OCI-LY3 (cell line): ENCODE results near the gene GATA6.

Source experiments
- H2AFZ ChIP-seq: fragments of 200-600, 300-600 bp; shearing (Covaris generic); 2 replicates; pipeline ENCODE4 v1.6.0; 2014; ENCODE audit warnings: antibody characterized with exemption, low read depth, low read length
- H3K27ac ChIP-seq: fragments of 200-600, 300-600 bp; sonication (generic); 2 replicates; pipeline ENCODE4 v1.5.1; 2014; ENCODE audit warnings: mild to moderate bottlenecking, low read length, moderate library complexity, mixed read lengths
- H3K27me3 ChIP-seq: fragments of 200-600, 300-600 bp; sonication (generic); 2 replicates; pipeline ENCODE4 v1.6.1; 2014; ENCODE audit warnings: low read depth, low read length, mixed read lengths
- H3K36me3 ChIP-seq: fragments of 200-600, 300-600 bp; sonication (generic); replicated peaks from 2 replicates; pipeline ENCODE3; 2014; ENCODE audit warnings: low read depth, low read length, mixed read lengths
- H3K4me1 ChIP-seq: fragments of 300-600, 200-600 bp; sonication (generic); 2 replicates; pipeline ENCODE4 v1.6.1; 2014; ENCODE audit warnings: low read length, mixed read lengths
- H3K4me2 ChIP-seq: fragments of 200-600, 300-600 bp; sonication (generic); 2 replicates; pipeline ENCODE4 v1.6.1; 2014; ENCODE audit warnings: low read length, mixed read lengths
- H3K4me3 ChIP-seq: fragments of 300-600, 200-600 bp; sonication (generic); 2 replicates; pipeline ENCODE4 v1.5.1; 2014; ENCODE audit warnings: antibody characterized with exemption, mild to moderate bottlenecking, low read length, moderate library complexity
- H3K79me2 ChIP-seq: fragments of 300-600, 200-600 bp; shearing (Covaris generic); 2 replicates; pipeline ENCODE4 v1.6.1; 2014; ENCODE audit warnings: mild to moderate bottlenecking, low read length, mixed read lengths
- H3K9ac ChIP-seq: fragments of 300-600, 200-600 bp; shearing (Covaris generic); 2 replicates; pipeline ENCODE4 v1.6.0; 2014; ENCODE audit warnings: mild to moderate bottlenecking, low read length, moderate library complexity
- H3K9me3 ChIP-seq: fragments of 200-600, 300-600 bp; shearing (Covaris generic); 2 replicates; pipeline ENCODE4 v1.6.1; 2014; ENCODE audit warnings: low read length, mixed read lengths; ENCODE audit not compliant: insufficient read depth
- H4K20me1 ChIP-seq: fragments of 200-600, 300-600 bp; sonication (generic); 2 replicates; pipeline ENCODE4 v1.6.1; 2016; ENCODE audit warnings: low read length, mixed read lengths; ENCODE audit not compliant: insufficient read depth
- EZH2phosphoT487 ChIP-seq: fragments of 200-600 bp; shearing (Covaris generic); IDR thresholded peaks from 2 replicates; pipeline ENCODE4 v1.6.1; 2018; ENCODE audit warnings: antibody characterized with exemption, mixed run types, low read depth
- TF ChIP-seq, protein P1 (sequence below): fragments of 200-600, 300-600 bp; sonication (generic); IDR thresholded peaks from 2 replicates; pipeline ENCODE4 v1.5.1; 2014; ENCODE audit warnings: antibody characterized with exemption, low read length, low read depth

The GATA6 gene

DNA sequence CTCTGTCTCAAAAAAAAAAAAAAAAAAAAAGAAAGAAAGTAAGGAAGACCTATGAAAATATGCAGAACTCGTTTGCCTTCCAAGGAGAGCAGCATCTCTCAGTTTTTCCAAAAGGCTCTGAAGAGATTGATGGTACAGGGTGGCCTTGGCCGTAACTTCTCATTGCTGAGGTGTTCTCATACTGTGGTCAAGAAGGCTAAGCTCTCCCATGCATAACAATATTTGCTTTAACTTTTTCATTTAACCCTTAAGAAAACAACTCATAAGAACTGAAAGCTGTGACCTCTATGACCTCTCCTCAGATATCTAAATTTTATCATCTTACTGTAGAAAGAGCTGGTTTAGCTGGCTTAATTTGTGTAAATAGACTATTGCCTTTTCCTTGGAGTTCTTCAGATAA is 37.1 kb upstream of the GATA6 start:
- no peaks in the 10 kb centered on the region for H3K27me3 ChIP-seq
- no peak overlapping the region for H3K27ac ChIP-seq
- H2AFZ ChIP-seq = no peak overlapping the region
- no peaks in the 10 kb centered on the region for H4K20me1 ChIP-seq
- no peak overlapping the region for H3K4me3 ChIP-seq
- TF ChIP-seq, protein P1, sequence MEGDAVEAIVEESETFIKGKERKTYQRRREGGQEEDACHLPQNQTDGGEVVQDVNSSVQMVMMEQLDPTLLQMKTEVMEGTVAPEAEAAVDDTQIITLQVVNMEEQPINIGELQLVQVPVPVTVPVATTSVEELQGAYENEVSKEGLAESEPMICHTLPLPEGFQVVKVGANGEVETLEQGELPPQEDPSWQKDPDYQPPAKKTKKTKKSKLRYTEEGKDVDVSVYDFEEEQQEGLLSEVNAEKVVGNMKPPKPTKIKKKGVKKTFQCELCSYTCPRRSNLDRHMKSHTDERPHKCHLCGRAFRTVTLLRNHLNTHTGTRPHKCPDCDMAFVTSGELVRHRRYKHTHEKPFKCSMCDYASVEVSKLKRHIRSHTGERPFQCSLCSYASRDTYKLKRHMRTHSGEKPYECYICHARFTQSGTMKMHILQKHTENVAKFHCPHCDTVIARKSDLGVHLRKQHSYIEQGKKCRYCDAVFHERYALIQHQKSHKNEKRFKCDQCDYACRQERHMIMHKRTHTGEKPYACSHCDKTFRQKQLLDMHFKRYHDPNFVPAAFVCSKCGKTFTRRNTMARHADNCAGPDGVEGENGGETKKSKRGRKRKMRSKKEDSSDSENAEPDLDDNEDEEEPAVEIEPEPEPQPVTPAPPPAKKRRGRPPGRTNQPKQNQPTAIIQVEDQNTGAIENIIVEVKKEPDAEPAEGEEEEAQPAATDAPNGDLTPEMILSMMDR = no peak
- TF ChIP-seq EZH2phosphoT487 = no peak
- H3K4me1 ChIP-seq = peaks cover 7% of the 10 kb centered on the region
- H3K36me3 ChIP-seq = no peaks in the 10 kb centered on the region
- H3K79me2 ChIP-seq = no peaks in the 10 kb centered on the region
- H3K9ac ChIP-seq = no peak overlapping the region
- H3K9me3 ChIP-seq = no peaks in the 10 kb centered on the region
- H3K4me2 ChIP-seq = 0 out of 2 replicates have a peak overlapping the region, but pooled peaks have one; percentile 6

DNA sequence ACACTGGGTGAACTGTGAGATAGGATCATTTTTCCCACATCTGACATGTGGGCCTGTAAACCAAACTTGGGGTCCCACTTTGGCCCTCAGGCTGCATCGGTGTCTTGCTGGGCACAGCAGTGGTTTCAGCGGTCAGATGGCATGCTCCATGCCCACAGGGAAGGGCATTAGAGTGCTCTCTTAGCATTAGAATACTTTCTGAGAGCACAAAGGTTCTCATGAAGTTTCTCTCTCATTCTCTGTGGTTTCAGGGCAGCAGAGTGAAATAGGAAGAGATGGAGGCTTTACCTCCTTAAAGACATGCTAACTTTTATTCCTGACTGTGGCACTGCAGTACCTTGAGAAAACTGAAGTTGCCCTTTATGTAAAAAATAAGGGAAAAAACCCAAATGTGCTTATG is 36.6 kb upstream of the GATA6 start:
- no peaks in the 10 kb centered on the region for H3K36me3 ChIP-seq
- no peaks in the 10 kb centered on the region for H4K20me1 ChIP-seq
- H3K27me3 ChIP-seq = no peaks in the 10 kb centered on the region
- TF ChIP-seq, protein P1 = peak; percentile 15; the same call in 1 of the 2 replicates
- TF ChIP-seq EZH2phosphoT487 = no peak
- H3K27ac ChIP-seq = no peak overlapping the region
- 0 out of 2 replicates have a peak overlapping the region, but pooled peaks have one; percentile 6 for H3K4me2 ChIP-seq
- H3K9me3 ChIP-seq = no peaks in the 10 kb centered on the region
- no peak overlapping the region for H3K9ac ChIP-seq
- H3K4me1 ChIP-seq = peaks cover 7% of the 10 kb centered on the region
- no peaks in the 10 kb centered on the region for H3K79me2 ChIP-seq
- H2AFZ ChIP-seq = no peak overlapping the region
- H3K4me3 ChIP-seq = no peak overlapping the region

DNA sequence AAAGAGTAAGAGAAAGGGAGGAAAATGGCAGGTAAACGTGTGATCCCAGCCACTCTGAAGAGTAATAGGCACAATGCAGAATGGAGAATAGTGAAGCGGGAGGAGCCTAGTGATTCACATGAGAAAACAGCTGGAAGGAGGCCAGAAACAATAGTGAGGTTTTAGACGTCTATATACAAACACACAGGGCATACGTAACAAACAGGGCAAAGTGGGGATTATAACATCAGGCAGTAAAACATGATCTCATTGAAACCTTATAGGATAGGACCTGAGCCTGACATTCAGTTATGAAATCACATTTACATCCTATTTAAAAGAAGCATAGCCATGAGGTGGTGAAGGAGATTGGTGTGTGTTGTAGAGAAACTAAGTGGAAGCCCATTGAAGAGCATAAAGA is 33.0 kb upstream of the GATA6 start:
- Histone ChIP-seq H3K4me3 (no peak overlapping the region), H3K9ac (no peak overlapping the region), H3K4me2 (no peak overlapping the region), H3K27me3 (no peaks in the 10 kb centered on the region), H3K36me3 (no peaks in the 10 kb centered on the region), H3K9me3 (no peaks in the 10 kb centered on the region), H3K27ac (no peak overlapping the region), H3K79me2 (no peaks in the 10 kb centered on the region), H2AFZ (no peak overlapping the region), H4K20me1 (no peaks in the 10 kb centered on the region), H3K4me1 (peaks cover 15% of the 10 kb centered on the region)
- TF ChIP-seq EZH2phosphoT487 = no peak
- TF ChIP-seq, protein P1 = no peak

DNA sequence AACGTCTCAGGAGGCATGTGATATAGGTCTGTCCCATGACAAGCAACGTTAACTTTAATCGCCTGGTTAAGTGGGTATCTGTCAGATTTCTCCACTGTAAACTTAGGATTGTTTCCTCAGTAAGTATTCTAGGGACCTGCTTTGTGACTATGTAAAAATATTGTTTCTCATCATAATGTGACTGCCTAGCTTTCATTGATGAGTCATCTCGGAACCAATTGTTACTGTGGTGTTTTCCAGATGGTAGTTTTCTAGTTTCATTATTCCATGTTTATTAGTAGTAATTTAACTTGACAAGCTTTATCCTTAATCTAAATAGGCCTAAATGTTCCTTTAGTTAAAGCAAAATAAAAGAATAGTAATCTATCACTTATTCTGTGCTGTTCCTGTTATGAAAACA is 28.2 kb upstream of the GATA6 start:
- Histone ChIP-seq H3K36me3 (no peaks in the 10 kb centered on the region), H3K79me2 (no peaks in the 10 kb centered on the region), H3K27me3 (no peaks in the 10 kb centered on the region), H3K27ac (no peak overlapping the region), H4K20me1 (no peaks in the 10 kb centered on the region), H3K4me1 (peaks cover 12% of the 10 kb centered on the region), H3K4me2 (peak overlapping the region; percentile 33; the same call in 1 of the 2 replicates), H3K9me3 (no peaks in the 10 kb centered on the region), H3K9ac (no peak overlapping the region), H2AFZ (no peak overlapping the region), H3K4me3 (0 out of 2 replicates have a peak overlapping the region, but pooled peaks have one; percentile 9)
- TF ChIP-seq, protein P1 = no peak
